Measurements from ENCODE around the gene IKZF1.

IKZF1 gene

GRCh38 chr7:50364645-50365044 lies 60.1 kb downstream of the IKZF1 start:
- DNase-seq (ENCODE audit: extremely low spot score, insufficient read length, low read depth) (no peak), FAIRE-seq (no peak)

- no peak for DNase-seq (ENCODE audit: extremely low spot score, insufficient read length, low read depth)
- FAIRE-seq: no peak
These were observed 61.8 kb downstream of the IKZF1 start for GRCh38 chr7:50366311-50366710.

- FAIRE-seq: peak; percentile 75
These were observed 62.6 kb downstream of the IKZF1 start for GRCh38 chr7:50367100-50367499.

GRCh38 chr7:50367570-50367969 lies 63.1 kb downstream of the IKZF1 start:
- no peak for DNase-seq (ENCODE audit: extremely low spot score, insufficient read length, low read depth)
- FAIRE-seq: peak; percentile 53

More at GRCh38 chr7:50367100-50367499, 62.6 kb downstream of the IKZF1 start:
- no peak for DNase-seq (ENCODE audit: extremely low spot score, insufficient read length, low read depth)

- no peak for DNase-seq (ENCODE audit: extremely low spot score, insufficient read length, low read depth)
- FAIRE-seq: no peak
These were observed 63.9 kb downstream of the IKZF1 start for GRCh38 chr7:50368366-50368765.

- DNase-seq (ENCODE audit: extremely low spot score, insufficient read length, low read depth): no peak
- FAIRE-seq: peak; percentile 84
These were observed 64.9 kb downstream of the IKZF1 start for GRCh38 chr7:50369143-50370026.

GRCh38 chr7:50370884-50371283 lies 66.4 kb downstream of the IKZF1 start:
- FAIRE-seq (no peak), DNase-seq (ENCODE audit: extremely low spot score, insufficient read length, low read depth) (no peak)

GRCh38 chr7:50371551-50372021 lies 67.1 kb downstream of the IKZF1 start:
- FAIRE-seq (no peak), DNase-seq (ENCODE audit: extremely low spot score, insufficient read length, low read depth) (no peak)

- DNase-seq (ENCODE audit: extremely low spot score, insufficient read length, low read depth) (no peak), FAIRE-seq (no peak)
These were observed 68.4 kb downstream of the IKZF1 start for GRCh38 chr7:50372923-50373322.

GRCh38 chr7:50376056-50376820 lies 71.7 kb downstream of the IKZF1 start:
- DNase-seq (ENCODE audit: extremely low spot score, insufficient read length, low read depth): no peak
- FAIRE-seq: no peak

- FAIRE-seq: no peak
- no peak for DNase-seq (ENCODE audit: extremely low spot score, insufficient read length, low read depth)
These were observed 72.8 kb downstream of the IKZF1 start for GRCh38 chr7:50377356-50377755.

- DNase-seq (ENCODE audit: extremely low spot score, insufficient read length, low read depth) (no peak), FAIRE-seq (no peak)
These were observed 74.6 kb downstream of the IKZF1 start for GRCh38 chr7:50379082-50379481.

- DNase-seq (ENCODE audit: extremely low spot score, insufficient read length, low read depth): no peak
- no peak for FAIRE-seq
These were observed 75.0 kb downstream of the IKZF1 start for GRCh38 chr7:50379539-50379938.

- no peak for DNase-seq (ENCODE audit: extremely low spot score, insufficient read length, low read depth)
- FAIRE-seq: no peak
These were observed 77.9 kb downstream of the IKZF1 start for GRCh38 chr7:50382455-50382854.

- no peak for FAIRE-seq
These were observed 82.8 kb downstream of the IKZF1 start for GRCh38 chr7:50387351-50387750.

GRCh38 chr7:50389961-50390360 lies 85.4 kb downstream of the IKZF1 start:
- no peak for DNase-seq (ENCODE audit: extremely low spot score, insufficient read length, low read depth)
- FAIRE-seq: no peak

More at GRCh38 chr7:50387351-50387750, 82.8 kb downstream of the IKZF1 start:
- DNase-seq (ENCODE audit: extremely low spot score, insufficient read length, low read depth): no peak

GRCh38 chr7:50391386-50391785 lies 86.9 kb downstream of the IKZF1 start:
- DNase-seq (ENCODE audit: extremely low spot score, insufficient read length, low read depth): no peak

GRCh38 chr7:50393076-50393475 lies 88.6 kb downstream of the IKZF1 start:
- no peak for DNase-seq (ENCODE audit: extremely low spot score, insufficient read length, low read depth)
- no peak for FAIRE-seq

More at GRCh38 chr7:50391386-50391785, 86.9 kb downstream of the IKZF1 start:
- no peak for FAIRE-seq

- FAIRE-seq (peak; percentile 54), DNase-seq (ENCODE audit: extremely low spot score, insufficient read length, low read depth) (no peak)
These were observed 89.2 kb downstream of the IKZF1 start for GRCh38 chr7:50393547-50394252.

- DNase-seq (ENCODE audit: extremely low spot score, insufficient read length, low read depth) (no peak), FAIRE-seq (no peak)
These were observed 89.8 kb downstream of the IKZF1 start for GRCh38 chr7:50394315-50394714.
